Measurements from ENCODE around the gene SEZ6L2. TPM values are rescaled to one million over a fixed set of nuclear protein-coding genes. Genes with fewer than 3 reads are reported as not detected.

SEZ6L2 gene
- total RNA-seq, 1 donor from 2014 or later = 15.7 TPM

DNA sequence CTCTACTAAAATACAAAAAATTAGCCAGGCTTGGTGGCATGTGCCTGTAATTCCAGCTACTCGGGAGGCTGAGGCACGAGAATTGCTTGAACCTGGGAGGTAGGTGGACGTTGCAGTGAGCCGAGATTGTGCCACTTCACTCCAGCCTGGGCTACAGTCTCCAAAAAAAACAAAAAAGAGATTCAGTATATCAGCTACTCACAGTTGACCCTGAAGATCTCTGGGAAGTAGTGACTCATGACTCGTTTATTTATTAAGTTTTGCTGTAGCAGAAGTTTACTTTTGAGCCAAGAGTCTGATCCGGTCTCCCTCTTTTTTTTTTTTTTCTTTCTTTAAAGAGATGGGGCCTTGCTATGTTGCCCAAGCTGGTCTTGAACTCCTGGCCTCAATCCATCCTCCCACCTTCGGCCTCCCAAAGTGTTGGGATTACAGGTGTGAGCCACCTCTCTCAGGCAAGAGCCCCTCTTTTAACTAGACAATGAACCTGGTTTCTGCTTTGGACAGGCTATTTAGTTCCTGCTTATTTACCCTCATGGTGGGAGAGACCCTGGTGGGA, 74.7 kb downstream of the SEZ6L2 start:
- TF ChIP-seq POLR2A (IDR thresholded peaks at IDR 0.05) (no peak), POLR2AphosphoS5 (IDR thresholded peaks at IDR 0.05; ENCODE audit: insufficient read depth in 1 of 2, low read depth in 1 of 2) (peak in 1 of 2 donors; percentile 51)
- TF ChIP-seq, protein P1, sequence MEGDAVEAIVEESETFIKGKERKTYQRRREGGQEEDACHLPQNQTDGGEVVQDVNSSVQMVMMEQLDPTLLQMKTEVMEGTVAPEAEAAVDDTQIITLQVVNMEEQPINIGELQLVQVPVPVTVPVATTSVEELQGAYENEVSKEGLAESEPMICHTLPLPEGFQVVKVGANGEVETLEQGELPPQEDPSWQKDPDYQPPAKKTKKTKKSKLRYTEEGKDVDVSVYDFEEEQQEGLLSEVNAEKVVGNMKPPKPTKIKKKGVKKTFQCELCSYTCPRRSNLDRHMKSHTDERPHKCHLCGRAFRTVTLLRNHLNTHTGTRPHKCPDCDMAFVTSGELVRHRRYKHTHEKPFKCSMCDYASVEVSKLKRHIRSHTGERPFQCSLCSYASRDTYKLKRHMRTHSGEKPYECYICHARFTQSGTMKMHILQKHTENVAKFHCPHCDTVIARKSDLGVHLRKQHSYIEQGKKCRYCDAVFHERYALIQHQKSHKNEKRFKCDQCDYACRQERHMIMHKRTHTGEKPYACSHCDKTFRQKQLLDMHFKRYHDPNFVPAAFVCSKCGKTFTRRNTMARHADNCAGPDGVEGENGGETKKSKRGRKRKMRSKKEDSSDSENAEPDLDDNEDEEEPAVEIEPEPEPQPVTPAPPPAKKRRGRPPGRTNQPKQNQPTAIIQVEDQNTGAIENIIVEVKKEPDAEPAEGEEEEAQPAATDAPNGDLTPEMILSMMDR (IDR thresholded peaks at IDR 0.05) = no peak
- intact Hi-C loops (cut with DNase I) = no loop called here
- DNase-seq (ENCODE audit: extremely low spot score in 2 of 2) = no peak
- Histone ChIP-seq H3K27me3 (no peaks in the 10 kb centered on the region), H3K4me3 (peak overlapping the region in 1 of 2 donors; percentile 17), H3K27ac (peak overlapping the region; percentile 93), H3K36me3 (no peaks in the 10 kb centered on the region), H3K9me3 (no peaks in the 10 kb centered on the region), H3K4me1 (peaks cover 83% of the 10 kb centered on the region)

DNA sequence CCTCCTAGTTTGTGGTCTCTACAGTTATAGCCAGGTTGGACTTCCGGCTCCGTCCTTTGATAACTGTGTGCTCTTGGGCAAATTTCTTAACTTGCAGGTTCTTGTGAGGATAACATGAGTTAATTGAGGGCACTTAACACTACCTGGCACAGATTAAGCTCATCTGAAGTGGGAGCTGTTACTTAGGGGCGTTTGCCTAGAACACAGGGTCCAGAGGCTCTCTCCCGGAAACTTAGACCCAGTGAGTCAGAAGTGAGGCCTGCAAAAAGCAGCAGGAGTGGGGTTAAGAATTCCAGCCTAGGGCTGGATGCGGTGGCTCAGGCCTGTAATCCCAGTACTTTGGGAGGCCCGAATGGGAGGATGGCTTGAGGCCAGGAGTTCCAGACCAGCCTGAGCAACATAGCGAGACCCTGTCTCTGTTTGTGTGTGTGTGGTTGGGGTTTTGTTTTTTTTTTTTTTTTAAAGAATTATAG, 77.7 kb downstream of the SEZ6L2 start:
- H3K4me1 ChIP-seq = peaks cover 94% of the 10 kb centered on the region
- intact Hi-C loops (cut with DNase I) = no loop called here
- DNase-seq (ENCODE audit: extremely low spot score in 2 of 2) = no peak
- H3K36me3 ChIP-seq = peaks cover 0 to 5% of the 10 kb centered on the region in 2 donors
- H3K27ac ChIP-seq = peak overlapping the region; percentile 93
- no peaks in the 10 kb centered on the region for H3K9me3 ChIP-seq
- peak overlapping the region; percentile 65 to 67 for H3K4me3 ChIP-seq
- H3K27me3 ChIP-seq = no peaks in the 10 kb centered on the region
- TF ChIP-seq POLR2AphosphoS5 (IDR thresholded peaks at IDR 0.05; ENCODE audit: insufficient read depth in 1 of 2, low read depth in 1 of 2) = no peak
- TF ChIP-seq, protein P1 (IDR thresholded peaks at IDR 0.05) = no peak
- TF ChIP-seq POLR2A (IDR thresholded peaks at IDR 0.05) = no peak

Other genes starting within 250 kb of the SEZ6L2 start
- gene SPN, start 236.3 kb downstream of the SEZ6L2 start, total RNA-seq = 7.4 TPM
- 13.8 TPM for gene QPRT, start 220.4 kb downstream of the SEZ6L2 start, total RNA-seq
- gene C16orf54, start 153.6 kb downstream of the SEZ6L2 start, total RNA-seq = 3.2 TPM
- gene ZG16, start 121.3 kb downstream of the SEZ6L2 start, total RNA-seq = not detected
- gene KIF22, start 108.8 kb downstream of the SEZ6L2 start, total RNA-seq = 18.9 TPM
- 87.7 TPM for gene MAZ, start 93.0 kb downstream of the SEZ6L2 start, total RNA-seq
- gene PRRT2, start 87.4 kb downstream of the SEZ6L2 start, total RNA-seq = 20.4 TPM
- 23.6 TPM for gene PAGR1, start 83.4 kb downstream of the SEZ6L2 start, total RNA-seq
- 111 TPM for gene MVP, start 79.1 kb downstream of the SEZ6L2 start, total RNA-seq
- gene CDIPT, start 36.3 kb downstream of the SEZ6L2 start, total RNA-seq = 89.4 TPM
- gene ASPHD1, start 938 bp upstream of the SEZ6L2 start, total RNA-seq = not detected
- 20.4 TPM for gene KCTD13, start 26.7 kb upstream of the SEZ6L2 start, total RNA-seq
- gene TMEM219, start 62.5 kb upstream of the SEZ6L2 start, total RNA-seq = 85.7 TPM
- 33.1 TPM for gene TAOK2, start 74.3 kb upstream of the SEZ6L2 start, total RNA-seq
- 7.1 TPM for gene HIRIP3, start 96.1 kb upstream of the SEZ6L2 start, total RNA-seq
- gene INO80E, start 96.7 kb upstream of the SEZ6L2 start, total RNA-seq = 32.7 TPM
- gene DOC2A, start 111.5 kb upstream of the SEZ6L2 start, total RNA-seq = 2.2 TPM
- gene C16orf92, start 123.6 kb upstream of the SEZ6L2 start, total RNA-seq = not detected
- gene TLCD3B, start 131.7 kb upstream of the SEZ6L2 start, total RNA-seq = 0.98 TPM
- gene ALDOA, start 166.2 kb upstream of the SEZ6L2 start, total RNA-seq = 810 TPM
- 60.4 TPM for gene PPP4C, start 176.4 kb upstream of the SEZ6L2 start, total RNA-seq
- 6.4 TPM for gene TBX6, start 192.4 kb upstream of the SEZ6L2 start, total RNA-seq
- 116 TPM for gene YPEL3, start 196.7 kb upstream of the SEZ6L2 start, total RNA-seq
- 6.9 TPM for gene GDPD3, start 214.0 kb upstream of the SEZ6L2 start, total RNA-seq
- gene MAPK3, start 223.7 kb upstream of the SEZ6L2 start, total RNA-seq = 104 TPM

Measured in vagina (tissue), 2 donors.